Fibroblast of lung (primary cell): ENCODE results near the gene RPS25.

Experiments
- CTCF ChIP-seq, 2 donors: IDR thresholded peaks in 1 of 2; conservative IDR thresholded peaks in 1 of 2; 1 replicate in 1 of 2; 2 replicates in 1 of 2; pipeline ENCODE4 v1.5.1; 2011 to 2012; ENCODE audit warnings: low read length in 2 of 2, control low read depth in 1 of 2, inconsistent platforms in 1 of 2, low read depth in 1 of 2, mild to moderate bottlenecking in 1 of 2
- EZH2 ChIP-seq: IDR thresholded peaks from 2 replicates; pipeline ENCODE4 v1.5.1; 2012; ENCODE audit warnings: low read length, control low read depth, mild to moderate bottlenecking; ENCODE audit errors: missing control alignments

GRCh38 chr11:118984825-118985224, 33.3 kb downstream of the RPS25 start:
- TF ChIP-seq CTCF (conservative IDR thresholded peaks at IDR 0.05 in 1 of 2, IDR thresholded peaks at IDR 0.05 in 1 of 2; ENCODE audit: low read depth in 1 of 2, low read length in 2 of 2): no peak
- TF ChIP-seq EZH2: no peak
